Suppressor macrophage treated with lipopolysaccharide for 4 hours (primary cell): ENCODE data around the gene TLCD1.
"Not testable (repeated sequence)": the region's sequence is repeated elsewhere in the genome, so short reads cannot be mapped to it uniquely, and the experiment has no call there.

Experiments
- DNase-seq: peaks from one replicate; pipeline ENCODE4 v3.0.0-alpha.2; 2020

TLCD1 gene

GRCh38 chr17:28746611-28747050 is 20.6 kb upstream of the TLCD1 start:
- no peak for DNase-seq

DNA sequence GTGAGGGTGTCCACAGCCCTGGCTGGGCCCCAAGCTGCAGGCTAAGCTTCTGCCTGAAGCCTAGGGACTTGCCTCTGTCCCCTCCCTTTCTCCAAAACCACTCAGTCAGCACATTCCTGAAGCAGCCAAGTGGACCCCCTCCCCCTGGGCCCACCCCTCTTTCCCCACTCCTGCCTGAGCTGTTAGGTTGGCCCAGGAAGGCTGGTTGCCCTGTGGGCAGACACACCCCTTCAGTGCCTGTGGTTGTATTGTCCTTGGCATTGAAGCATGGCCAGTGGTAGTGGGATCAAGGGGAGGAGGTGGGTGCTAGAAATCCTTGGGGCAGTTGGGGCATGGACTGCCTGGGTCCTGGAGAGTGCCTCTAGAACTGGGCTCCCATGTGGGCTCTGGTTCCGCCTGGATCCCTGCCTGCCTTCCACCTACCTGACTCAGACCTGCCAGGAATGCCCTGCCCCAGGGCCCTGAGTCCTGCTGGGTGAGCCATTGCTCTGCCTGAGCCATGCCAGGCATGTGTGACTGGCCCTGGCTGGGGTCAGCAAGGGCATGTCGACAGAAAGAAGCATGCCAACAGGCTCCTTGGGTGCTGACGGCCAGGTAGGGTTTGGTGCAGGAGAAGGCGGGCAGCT is 19.9 kb upstream of the TLCD1 start:
- DNase-seq: no peak

GRCh38 chr17:28744972-28745785 is 19.1 kb upstream of the TLCD1 start:
- DNase-seq: peak; percentile 32

DNA sequence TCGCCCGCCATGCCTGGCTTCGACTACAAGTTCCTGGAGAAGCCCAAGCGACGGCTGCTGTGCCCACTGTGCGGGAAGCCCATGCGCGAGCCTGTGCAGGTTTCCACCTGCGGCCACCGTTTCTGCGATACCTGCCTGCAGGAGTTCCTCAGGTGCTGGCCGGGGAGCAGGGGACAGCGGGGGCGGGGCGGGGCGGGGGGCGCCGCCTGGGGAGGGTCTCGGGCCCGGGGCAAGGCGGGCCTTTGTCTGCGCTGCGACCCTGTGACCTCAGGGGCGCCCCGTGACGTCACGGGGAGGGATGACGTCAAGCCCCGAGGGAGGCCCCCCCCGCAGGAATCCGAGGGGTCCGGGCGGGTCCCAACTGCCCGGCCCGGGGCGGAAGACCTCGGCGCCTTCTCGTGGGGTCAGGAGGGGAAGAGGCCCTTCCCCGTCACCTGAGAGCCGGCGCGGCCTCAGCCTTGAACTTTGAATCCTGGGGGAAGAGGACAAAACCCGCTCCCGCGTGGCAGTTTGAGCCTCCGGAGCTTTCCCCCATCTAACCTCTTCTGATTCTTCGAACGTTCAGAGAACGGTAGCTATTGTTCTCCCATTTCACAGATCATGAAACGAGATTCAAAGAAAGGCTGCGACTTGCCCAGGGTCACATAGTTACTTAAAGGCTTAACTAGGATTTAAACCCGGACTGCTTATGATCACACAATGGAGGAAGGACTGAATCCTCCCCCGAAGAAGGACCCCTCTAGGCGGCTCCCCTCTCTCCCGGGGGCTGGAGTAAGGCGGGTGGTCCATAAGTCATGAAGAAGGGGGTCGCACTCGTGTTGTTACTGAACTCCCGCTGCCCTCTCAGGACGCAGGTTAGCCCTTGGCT is 18.3 kb upstream of the TLCD1 start:
- DNase-seq: peak; percentile 37

DNA sequence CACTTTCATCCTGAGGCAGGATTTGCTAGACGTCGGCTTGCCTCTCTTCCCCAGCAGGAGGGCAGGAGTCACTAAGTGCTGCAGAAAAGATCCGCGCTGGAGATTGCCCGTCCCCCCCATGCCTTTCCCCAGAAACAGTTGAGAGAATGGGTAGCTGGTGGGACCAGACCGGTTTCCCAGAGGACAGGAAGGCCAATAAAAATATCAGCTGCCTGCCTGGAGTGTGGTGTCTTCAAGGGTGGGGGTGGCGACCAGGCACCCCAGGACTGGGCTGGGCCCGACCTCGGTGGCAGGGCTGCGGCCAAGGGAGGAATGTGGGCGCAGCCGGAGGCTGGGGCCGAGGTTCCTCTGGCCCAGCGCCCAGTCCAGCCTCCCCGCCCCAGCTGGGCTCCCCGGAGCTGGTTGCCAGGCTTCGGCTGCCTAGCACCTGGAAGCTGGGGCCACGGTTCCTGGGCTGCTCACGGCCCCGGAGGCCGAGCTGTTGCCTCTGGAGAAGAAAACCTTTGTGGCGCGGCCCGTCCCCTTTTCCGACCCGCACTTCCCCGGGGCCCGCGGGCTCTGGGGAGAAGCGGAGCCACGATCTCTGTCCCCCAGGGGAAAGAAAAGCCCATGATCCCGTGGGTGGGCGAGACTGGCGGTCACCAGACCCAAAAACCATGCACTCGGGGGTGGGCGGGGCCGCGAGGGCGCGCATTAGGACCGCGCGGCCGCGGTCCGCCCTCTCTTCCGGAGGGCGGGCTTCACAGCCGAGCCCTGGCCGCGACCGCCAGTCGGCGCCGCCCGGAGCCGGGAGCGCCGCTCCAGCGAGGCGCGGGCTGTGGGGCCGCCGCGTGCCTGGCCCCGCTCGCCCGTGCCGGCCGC is 17.4 kb upstream of the TLCD1 start, which contains the start of gene TRAF4:
TSS of gene TRAF4 (plus strand) at position 769 of the 861 bp plus-strand sequence. CDS start 102 bp downstream, outside the sequence.
- peak; percentile 88 for DNase-seq

- peak; percentile 63 for DNase-seq
Observed at GRCh38 chr17:28741358-28742349, 15.6 kb upstream of the TLCD1 start.

- DNase-seq: no peak
Observed at GRCh38 chr17:28740406-28741357, 14.6 kb upstream of the TLCD1 start.

- no peak for DNase-seq
Observed at GRCh38 chr17:28738680-28739384, 12.8 kb upstream of the TLCD1 start.

GRCh38 chr17:28737770-28738679 is 12.0 kb upstream of the TLCD1 start:
- DNase-seq: no peak

DNA sequence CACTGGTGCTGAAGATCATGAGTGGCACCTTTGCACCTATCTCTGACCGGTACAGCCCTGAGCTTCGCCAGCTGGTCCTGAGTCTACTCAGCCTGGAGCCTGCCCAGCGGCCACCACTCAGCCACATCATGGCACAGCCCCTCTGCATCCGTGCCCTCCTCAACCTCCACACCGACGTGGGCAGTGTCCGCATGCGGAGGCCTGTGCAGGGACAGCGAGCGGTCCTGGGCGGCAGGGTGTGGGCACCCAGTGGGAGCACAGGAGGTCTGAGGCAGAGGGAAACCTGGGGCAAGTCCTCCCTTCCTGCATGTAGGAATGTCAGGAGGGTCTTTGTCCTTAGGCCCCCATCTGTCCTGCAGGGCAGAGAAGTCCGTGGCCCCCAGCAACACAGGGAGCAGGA is 11.3 kb upstream of the TLCD1 start:
- no peak for DNase-seq

DNA sequence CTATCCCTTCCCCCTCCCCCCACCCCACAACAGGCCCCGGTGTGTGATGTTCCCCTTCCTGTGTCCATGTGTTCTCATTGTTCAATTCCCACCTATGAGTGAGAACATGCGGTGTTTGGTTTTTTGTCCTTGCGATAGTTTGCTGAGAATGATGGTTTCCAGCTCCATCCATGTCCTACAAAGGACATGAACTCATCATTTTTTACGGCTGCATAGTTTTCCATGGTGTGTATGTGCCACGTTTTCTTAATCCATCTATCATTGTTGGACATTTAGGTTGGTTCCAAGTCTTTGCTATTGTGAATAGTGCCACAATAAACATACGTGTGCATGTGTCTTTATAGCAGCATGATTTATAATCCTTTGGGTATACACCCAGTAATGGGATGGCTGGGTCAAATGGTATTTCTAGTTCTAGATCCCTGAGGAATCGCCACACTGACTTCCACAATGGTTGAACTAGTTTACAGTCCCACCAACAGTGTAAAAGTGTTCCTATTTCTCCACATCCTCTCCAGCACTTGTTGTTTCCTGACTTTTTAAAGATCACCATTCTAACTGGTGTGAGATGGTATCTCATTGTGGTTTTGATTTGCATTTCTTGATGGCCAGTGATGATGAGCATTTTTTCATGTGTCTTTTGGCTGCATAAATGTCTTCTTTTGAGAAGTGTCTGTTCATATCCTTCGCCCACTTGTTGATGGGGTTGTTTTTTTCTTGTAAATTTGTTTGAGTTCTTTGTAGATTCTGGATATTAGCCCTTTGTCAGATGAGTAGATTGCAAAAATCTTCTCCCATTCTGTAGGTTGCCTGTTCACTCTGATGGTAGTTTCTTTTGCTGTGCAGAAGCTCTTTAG is 10.1 kb upstream of the TLCD1 start:
- DNase-seq: not testable (repeated sequence)

- DNase-seq: no peak
Observed at GRCh38 chr17:28735242-28735722, 9.2 kb upstream of the TLCD1 start.

DNA sequence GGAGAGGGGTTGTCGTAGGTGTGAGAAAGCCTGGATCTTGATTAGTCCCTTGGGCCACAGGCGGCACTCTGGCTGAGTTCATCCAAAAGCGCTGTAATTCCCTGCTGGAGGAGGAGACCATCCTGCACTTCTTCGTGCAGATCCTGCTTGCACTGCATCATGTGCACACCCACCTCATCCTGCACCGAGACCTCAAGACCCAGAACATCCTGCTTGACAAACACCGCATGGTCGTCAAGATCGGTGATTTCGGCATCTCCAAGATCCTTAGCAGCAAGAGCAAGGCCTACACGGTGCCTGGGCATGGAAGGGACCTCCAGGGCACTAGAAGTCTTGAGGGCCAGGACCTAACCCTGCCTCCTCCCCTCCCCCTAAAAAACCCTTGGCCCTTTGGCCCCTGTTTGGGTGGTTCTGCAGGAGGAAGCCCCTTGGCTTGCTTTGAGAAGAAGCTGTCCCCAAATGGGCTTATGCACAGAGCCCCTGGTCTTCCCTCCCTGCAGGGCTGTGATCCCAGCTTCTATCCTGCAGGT is 8.7 kb upstream of the TLCD1 start:
- DNase-seq: no peak

- DNase-seq: no peak
Observed at GRCh38 chr17:28733346-28733745, 7.3 kb upstream of the TLCD1 start.

- no peak for DNase-seq
Observed at GRCh38 chr17:28729950-28730330, 3.9 kb upstream of the TLCD1 start.

DNA sequence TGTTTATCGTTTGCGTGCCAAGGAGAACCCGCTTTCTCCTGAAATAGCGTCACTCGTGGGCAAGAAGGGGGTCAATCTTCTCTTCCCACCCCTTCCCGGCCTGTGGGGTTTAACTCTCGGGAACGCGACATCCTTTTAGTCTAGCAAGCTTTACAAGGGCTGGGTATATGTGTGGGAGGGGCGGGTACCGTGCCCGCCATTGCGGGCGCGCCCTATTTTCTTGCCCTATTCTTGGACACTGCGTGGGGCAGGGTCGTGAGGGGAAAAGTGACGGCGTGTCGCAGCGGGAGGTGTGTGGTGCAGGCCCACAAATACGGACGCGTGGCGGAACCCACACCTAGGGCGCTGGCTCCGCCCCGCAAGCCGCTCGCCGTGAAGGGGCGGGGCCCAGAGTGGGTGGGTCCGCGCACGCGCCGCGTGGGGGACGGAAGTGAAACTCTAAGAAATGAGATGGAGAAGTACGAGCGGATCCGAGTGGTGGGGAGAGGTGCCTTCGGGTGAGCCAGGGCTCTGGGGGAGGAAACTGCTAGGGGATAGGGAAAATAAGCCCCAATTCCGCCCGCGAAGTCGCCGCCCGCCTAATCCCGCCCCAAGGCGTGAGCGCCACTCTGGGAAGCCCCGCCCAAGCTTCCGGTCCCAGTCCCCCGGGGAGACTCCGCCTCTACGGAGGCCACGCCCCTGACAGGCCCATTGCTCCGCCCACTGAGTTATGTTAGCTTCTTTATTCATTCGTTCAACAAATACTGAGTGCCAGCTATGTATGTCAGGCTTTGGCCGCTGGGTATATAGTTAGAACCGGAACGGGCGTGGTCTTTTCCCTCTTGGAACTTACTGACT is 2.5 kb upstream of the TLCD1 start, which contains the start of gene NEK8:
TSS of gene NEK8 (plus strand) at position 425 of the 837 bp plus-strand sequence. CDS start at position 451, 26 bp downstream.
- DNase-seq: peak; percentile 97
